Measurements from ENCODE around the gene HSPB7.

DNA sequence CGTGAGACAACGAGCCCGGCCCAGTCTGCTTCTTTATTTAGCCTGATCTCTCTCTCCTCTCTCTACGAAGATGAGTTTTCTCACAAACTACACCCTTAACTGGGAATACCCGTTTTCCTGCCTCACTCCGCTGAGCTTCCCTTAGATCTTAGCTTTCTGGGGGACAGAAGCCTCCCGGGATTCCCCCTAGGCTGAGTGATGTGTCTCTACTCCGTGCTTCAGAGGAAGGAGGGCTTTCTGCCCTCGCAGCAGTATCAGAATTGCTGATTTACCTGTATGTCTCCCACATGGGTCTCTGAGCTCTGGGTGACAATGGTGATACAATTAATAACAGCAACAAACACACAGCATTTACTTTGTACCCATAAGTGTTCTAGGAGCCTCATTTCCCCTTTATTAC is 43.0 kb downstream of the HSPB7 start:
- TF ChIP-seq, protein P1, sequence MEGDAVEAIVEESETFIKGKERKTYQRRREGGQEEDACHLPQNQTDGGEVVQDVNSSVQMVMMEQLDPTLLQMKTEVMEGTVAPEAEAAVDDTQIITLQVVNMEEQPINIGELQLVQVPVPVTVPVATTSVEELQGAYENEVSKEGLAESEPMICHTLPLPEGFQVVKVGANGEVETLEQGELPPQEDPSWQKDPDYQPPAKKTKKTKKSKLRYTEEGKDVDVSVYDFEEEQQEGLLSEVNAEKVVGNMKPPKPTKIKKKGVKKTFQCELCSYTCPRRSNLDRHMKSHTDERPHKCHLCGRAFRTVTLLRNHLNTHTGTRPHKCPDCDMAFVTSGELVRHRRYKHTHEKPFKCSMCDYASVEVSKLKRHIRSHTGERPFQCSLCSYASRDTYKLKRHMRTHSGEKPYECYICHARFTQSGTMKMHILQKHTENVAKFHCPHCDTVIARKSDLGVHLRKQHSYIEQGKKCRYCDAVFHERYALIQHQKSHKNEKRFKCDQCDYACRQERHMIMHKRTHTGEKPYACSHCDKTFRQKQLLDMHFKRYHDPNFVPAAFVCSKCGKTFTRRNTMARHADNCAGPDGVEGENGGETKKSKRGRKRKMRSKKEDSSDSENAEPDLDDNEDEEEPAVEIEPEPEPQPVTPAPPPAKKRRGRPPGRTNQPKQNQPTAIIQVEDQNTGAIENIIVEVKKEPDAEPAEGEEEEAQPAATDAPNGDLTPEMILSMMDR (IDR thresholded peaks at IDR 0.05; ENCODE audit: low read depth, low read length, missing input control) = no peak
- no peak for TF ChIP-seq YY1 (IDR thresholded peaks at IDR 0.05)
- TF ChIP-seq, protein P2, sequence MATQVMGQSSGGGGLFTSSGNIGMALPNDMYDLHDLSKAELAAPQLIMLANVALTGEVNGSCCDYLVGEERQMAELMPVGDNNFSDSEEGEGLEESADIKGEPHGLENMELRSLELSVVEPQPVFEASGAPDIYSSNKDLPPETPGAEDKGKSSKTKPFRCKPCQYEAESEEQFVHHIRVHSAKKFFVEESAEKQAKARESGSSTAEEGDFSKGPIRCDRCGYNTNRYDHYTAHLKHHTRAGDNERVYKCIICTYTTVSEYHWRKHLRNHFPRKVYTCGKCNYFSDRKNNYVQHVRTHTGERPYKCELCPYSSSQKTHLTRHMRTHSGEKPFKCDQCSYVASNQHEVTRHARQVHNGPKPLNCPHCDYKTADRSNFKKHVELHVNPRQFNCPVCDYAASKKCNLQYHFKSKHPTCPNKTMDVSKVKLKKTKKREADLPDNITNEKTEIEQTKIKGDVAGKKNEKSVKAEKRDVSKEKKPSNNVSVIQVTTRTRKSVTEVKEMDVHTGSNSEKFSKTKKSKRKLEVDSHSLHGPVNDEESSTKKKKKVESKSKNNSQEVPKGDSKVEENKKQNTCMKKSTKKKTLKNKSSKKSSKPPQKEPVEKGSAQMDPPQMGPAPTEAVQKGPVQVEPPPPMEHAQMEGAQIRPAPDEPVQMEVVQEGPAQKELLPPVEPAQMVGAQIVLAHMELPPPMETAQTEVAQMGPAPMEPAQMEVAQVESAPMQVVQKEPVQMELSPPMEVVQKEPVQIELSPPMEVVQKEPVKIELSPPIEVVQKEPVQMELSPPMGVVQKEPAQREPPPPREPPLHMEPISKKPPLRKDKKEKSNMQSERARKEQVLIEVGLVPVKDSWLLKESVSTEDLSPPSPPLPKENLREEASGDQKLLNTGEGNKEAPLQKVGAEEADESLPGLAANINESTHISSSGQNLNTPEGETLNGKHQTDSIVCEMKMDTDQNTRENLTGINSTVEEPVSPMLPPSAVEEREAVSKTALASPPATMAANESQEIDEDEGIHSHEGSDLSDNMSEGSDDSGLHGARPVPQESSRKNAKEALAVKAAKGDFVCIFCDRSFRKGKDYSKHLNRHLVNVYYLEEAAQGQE (IDR thresholded peaks at IDR 0.05) = no peak
- no peak for TF ChIP-seq JUND (IDR thresholded peaks at IDR 0.05)
- TF ChIP-seq GABPA (IDR thresholded peaks at IDR 0.05 in 1 of 2, conservative IDR thresholded peaks at IDR 0.05 in 1 of 2) = no peak
